Liver (tissue), 3 donors: ENCODE results near the gene BBS5.

ENCODE experiments used
- EGR1 ChIP-seq, 2 donors: IDR thresholded peaks; 2 replicates each; pipeline ENCODE4 v1.6.1; 2016 to 2018; ENCODE audit warnings: antibody characterized with exemption in 2 of 2, low read depth in 2 of 2
- JUND ChIP-seq, 2 donors: IDR thresholded peaks; 2 replicates each; pipeline ENCODE4 v1.6.1; 2016; ENCODE audit warnings: antibody characterized with exemption in 2 of 2
- REST ChIP-seq: IDR thresholded peaks from 2 replicates; pipeline ENCODE4 v1.6.1; 2016; ENCODE audit warnings: antibody characterized with exemption, mild to moderate bottlenecking
- SP1 ChIP-seq: IDR thresholded peaks from 2 replicates; pipeline ENCODE4 v1.6.1; 2018; ENCODE audit warnings: antibody characterized with exemption, mild to moderate bottlenecking
- TAF1 ChIP-seq: conservative IDR thresholded peaks from 2 replicates; pipeline ENCODE4 v1.6.1; 2016; ENCODE audit warnings: antibody characterized with exemption, mild to moderate bottlenecking
- YY1 ChIP-seq: IDR thresholded peaks from 2 replicates; pipeline ENCODE4 v1.6.1; 2016; ENCODE audit warnings: antibody characterized with exemption, mild to moderate bottlenecking
- TF ChIP-seq, protein P1 (sequence below): fragments of 150-350 bp; IDR thresholded peaks from 2 replicates; pipeline ENCODE4 v1.5.1; 2017; ENCODE audit warnings: improper control_type of control experiment, low read depth, low read length; ENCODE audit not compliant: missing input control
- TF ChIP-seq, protein P2 (sequence below): IDR thresholded peaks from 2 replicates; pipeline ENCODE4 v1.6.1; 2016; ENCODE audit warnings: antibody characterized with exemption
- donor health status: healthy.
- donor health status: healthy.

DNA sequence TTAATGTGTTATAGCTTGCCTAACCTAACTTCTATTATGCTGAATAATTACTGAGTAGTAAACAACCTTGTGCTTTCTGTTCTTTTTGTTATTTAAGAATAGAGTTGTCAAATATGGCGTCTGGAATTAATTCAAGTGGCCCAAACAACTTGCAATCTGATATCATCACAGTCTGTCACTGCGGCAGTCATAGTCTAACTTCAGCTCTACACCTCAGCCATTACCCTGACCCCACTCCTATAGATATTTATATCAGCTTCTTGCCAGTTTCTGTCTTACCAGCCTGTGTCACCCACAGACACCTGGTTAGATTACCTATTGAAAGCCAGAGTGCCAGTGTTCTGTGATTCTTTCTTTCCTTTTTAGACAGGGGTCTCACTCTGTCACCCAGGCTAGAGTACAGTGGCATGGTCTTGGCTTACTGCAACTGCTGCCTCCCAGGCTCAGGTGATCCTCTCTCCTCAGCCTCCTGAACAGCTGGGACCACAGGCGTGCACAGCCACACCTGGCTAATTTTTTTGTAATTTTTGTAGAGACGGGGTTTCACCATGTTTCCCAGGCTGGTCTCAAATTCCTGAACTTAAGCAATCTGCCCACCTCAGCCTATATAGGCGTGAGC, 16.1 kb downstream of the BBS5 start:
- no peak for TF ChIP-seq REST
- TF ChIP-seq, protein P1, sequence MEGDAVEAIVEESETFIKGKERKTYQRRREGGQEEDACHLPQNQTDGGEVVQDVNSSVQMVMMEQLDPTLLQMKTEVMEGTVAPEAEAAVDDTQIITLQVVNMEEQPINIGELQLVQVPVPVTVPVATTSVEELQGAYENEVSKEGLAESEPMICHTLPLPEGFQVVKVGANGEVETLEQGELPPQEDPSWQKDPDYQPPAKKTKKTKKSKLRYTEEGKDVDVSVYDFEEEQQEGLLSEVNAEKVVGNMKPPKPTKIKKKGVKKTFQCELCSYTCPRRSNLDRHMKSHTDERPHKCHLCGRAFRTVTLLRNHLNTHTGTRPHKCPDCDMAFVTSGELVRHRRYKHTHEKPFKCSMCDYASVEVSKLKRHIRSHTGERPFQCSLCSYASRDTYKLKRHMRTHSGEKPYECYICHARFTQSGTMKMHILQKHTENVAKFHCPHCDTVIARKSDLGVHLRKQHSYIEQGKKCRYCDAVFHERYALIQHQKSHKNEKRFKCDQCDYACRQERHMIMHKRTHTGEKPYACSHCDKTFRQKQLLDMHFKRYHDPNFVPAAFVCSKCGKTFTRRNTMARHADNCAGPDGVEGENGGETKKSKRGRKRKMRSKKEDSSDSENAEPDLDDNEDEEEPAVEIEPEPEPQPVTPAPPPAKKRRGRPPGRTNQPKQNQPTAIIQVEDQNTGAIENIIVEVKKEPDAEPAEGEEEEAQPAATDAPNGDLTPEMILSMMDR: no peak
- no peak for TF ChIP-seq YY1
- no peak for TF ChIP-seq JUND (IDR thresholded peaks at IDR 0.05)
- no peak for TF ChIP-seq TAF1
- no peak for TF ChIP-seq SP1
- TF ChIP-seq, protein P2, sequence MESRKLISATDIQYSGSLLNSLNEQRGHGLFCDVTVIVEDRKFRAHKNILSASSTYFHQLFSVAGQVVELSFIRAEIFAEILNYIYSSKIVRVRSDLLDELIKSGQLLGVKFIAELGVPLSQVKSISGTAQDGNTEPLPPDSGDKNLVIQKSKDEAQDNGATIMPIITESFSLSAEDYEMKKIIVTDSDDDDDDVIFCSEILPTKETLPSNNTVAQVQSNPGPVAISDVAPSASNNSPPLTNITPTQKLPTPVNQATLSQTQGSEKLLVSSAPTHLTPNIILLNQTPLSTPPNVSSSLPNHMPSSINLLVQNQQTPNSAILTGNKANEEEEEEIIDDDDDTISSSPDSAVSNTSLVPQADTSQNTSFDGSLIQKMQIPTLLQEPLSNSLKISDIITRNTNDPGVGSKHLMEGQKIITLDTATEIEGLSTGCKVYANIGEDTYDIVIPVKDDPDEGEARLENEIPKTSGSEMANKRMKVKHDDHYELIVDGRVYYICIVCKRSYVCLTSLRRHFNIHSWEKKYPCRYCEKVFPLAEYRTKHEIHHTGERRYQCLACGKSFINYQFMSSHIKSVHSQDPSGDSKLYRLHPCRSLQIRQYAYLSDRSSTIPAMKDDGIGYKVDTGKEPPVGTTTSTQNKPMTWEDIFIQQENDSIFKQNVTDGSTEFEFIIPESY: no peak
- TF ChIP-seq EGR1 (IDR thresholded peaks at IDR 0.05; ENCODE audit: low read depth in 2 of 2): no peak
